Measurements from ENCODE around the gene HTN3.

GRCh38 chr4:69999420-69999819 lies 28.8 kb upstream of the HTN3 start:
- TF ChIP-seq CTCF (IDR thresholded peaks at IDR 0.05; ENCODE audit: low read depth, low read length): no peak
- no peak for TF ChIP-seq POLR2A (IDR thresholded peaks at IDR 0.05; ENCODE audit: extremely low read depth, insufficient read length)
- no peak for TF ChIP-seq MAX (IDR thresholded peaks at IDR 0.05; ENCODE audit: low read depth, low read length)
